ENCODE results near the gene CLDN34.
A peak's percentile ranks its signal among the peaks of the same experiment; 100 is the strongest.

Gene CLDN34

GRCh38 chrX:9983441-9983840 is 16.3 kb downstream of the CLDN34 start:
- DNase-seq: no peak

GRCh38 chrX:9983846-9984245 is 16.7 kb downstream of the CLDN34 start:
- no peak for DNase-seq

DNA sequence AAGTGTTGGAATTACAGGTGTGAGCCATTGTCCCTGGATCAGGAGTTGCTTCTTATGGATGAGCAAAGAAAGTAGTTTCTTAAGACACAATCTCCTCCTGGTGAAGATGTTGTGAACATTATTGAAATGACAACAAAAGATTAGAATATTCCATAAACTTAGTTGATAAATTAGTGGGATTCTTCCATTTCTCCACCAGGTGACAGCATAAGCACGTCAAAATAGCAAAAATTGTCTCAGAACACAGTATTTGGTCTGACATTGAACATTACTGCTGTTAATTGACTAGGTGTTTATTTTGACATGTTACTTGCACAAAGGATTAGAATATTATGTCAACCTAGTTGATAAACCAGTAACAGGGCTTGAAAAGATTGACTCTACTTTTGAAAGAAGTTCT is 21.6 kb downstream of the CLDN34 start:
- no peak for DNase-seq

DNA sequence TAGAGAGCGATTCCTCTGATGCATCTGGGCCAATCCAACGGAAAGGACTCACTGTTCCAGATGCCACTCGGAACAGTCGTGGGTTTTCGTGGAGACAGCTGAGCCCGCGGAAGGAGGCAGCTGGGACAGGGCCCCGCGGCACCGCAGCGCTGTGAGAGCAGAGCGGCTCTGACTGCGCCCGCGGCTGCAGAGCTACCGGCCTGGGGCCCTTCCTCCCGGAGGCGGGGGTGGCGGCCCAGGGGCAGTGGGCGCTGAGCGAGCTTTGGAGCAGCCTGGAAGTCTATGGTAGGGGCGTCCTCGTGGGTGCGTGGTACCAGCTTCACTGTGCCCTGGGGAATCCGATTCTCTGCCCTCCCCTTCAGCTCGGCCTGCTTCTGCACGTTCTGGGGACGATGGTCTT is 24.9 kb downstream of the CLDN34 start:
- no peak for DNase-seq

GRCh38 chrX:9992724-9993123 is 25.6 kb downstream of the CLDN34 start:
- DNase-seq: no peak

- peak; percentile 60 for DNase-seq
Measured at GRCh38 chrX:9995855-9996339, 28.7 kb downstream of the CLDN34 start.

DNA sequence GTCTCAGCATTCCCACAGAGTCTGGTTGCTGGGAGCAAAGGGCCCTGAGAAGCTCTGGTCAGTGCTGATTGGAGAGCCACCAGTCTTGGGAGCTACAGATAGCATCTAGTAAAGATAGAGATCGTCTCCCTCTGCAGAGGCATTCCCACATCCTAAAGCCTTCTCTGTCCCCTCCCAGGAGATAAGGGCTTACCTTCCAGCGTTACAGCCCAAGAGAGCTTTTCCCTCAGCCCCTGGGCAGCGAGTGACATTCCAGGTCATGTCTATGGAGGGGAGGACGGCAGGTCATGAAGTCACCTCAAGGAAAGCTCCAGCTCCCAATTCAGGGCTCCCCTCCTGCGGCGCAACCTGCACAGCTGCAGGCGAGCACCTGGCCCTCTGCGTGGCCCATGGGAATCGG is 29.9 kb downstream of the CLDN34 start:
- no peak for DNase-seq

DNA sequence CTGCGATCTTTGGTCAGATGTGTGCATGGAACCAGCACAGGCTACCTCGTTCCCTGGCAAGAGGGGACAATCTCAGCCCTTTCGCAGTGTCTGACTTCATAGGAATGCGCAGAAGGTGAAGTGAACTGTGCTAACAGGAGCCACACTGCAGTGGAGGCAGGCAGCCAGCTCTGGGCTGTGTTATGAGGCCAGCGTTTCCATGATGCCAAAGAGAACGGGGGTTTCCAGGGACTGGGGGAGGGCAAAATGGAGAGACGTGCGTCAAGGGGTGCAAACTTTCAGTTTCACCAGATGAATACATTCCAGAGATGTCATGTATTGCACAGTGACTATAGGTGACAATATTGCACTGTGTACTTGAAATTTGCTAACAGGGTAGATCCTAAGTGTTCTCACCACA is 30.4 kb downstream of the CLDN34 start:
- no peak for DNase-seq

DNA sequence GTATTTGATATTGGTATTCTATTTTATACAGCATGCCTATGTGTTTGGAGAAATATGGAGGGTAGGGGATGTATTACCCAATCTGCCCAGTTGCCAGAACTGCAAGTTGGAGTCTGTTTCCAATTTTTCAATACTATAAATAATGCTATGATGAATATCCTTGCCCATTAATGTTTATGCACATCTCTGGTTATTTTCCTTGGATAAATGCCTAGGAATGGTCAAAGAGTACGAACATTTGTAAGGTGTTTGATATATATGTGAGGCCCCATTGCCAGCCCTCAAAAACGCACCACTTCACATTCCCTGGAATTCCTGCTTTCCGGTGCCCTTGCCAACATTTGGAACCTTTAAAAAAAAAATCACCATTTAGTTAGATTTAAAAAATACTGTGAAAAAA is 34.3 kb downstream of the CLDN34 start:
- DNase-seq: no peak

- DNase-seq: no peak
Measured at GRCh38 chrX:10004832-10005475, 37.8 kb downstream of the CLDN34 start.

DNA sequence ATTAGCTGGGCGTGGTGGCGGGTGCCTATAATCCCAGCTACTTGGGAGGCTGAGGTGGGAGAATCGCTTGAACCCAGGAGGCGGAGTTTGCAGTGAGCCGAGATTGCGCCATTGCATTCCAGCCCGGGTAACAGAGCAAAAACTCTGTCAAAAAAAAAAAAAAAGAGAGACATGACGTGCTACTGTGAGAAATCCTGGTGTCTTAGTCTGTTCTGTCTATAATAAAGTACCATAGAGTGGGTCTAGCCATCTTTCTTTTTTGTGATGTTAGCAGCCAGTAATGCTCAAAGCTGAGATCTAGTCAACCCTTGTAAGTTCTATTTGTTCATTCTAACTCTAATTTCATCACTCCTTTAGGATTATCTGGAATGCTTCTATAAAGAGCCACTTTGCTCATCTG is 38.9 kb downstream of the CLDN34 start:
- DNase-seq: no peak

GRCh38 chrX:10006770-10007169 is 39.6 kb downstream of the CLDN34 start:
- no peak for DNase-seq

- DNase-seq: no peak
Measured at GRCh38 chrX:10007621-10008020, 40.5 kb downstream of the CLDN34 start.

DNA sequence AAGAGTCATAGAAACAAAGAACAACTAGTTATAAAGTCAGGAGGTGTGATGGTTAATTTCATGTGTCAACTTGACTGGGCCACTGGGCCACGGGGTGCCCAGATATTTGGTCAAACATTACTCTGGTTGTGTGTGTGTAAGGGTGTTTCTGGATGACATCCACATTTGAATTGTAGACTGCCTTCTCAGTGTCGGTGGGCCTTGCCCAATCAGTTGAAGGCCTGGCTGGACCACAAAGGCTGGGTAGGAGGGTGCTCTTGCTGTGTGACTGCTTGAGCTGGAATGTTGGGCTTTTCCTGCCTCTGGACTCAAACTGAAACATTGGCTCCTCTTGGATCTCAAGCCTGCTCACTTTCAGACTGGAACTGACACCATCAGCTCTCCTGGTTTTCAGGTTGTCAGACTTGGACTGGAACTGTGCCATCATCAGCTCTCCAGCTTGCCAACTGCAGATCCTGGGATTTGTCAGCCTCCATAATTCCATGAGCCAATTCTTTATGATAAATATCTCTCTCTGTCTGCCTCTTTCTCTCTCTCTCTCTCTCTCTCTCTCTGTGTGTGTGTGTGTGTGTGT is 41.4 kb downstream of the CLDN34 start:
- DNase-seq: no peak

DNA sequence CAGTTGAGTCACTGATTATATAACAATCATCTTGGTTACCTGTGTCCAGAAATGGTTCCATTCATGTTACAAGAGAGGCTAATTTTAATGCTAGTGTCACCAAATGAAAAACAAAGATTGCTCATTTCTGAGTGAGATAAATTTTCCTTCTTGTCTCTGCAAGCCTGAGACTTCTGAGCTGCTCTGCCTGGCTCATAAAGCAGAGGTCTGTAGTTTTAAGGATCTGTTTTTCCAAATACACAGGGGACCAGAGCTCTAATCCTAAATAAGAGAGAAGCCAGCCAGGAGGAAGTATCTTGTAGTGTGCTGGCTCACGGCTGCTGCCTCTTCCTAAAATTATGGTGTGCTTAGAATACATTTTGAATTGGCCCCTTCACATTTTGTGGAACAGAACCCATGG is 42.6 kb downstream of the CLDN34 start:
- no peak for DNase-seq

DNA sequence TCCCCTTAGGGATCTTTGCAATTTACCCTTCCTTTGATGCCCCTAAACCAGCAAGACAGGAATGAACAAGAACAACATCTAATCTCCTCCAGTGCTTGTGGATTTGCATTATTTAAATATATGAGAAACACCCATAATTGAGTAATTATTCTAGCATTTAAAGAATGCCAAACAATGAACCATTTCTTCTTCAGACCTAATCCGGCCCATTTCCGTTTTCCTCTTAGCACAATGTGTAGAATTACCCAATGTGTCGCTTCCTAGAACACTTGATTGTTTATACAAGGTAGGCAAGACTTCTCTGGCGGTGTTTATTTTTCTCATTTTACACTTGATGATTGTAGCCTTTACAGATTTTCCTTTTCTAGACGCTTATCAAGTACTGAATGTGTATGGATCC is 43.5 kb downstream of the CLDN34 start:
- DNase-seq: no peak

DNA sequence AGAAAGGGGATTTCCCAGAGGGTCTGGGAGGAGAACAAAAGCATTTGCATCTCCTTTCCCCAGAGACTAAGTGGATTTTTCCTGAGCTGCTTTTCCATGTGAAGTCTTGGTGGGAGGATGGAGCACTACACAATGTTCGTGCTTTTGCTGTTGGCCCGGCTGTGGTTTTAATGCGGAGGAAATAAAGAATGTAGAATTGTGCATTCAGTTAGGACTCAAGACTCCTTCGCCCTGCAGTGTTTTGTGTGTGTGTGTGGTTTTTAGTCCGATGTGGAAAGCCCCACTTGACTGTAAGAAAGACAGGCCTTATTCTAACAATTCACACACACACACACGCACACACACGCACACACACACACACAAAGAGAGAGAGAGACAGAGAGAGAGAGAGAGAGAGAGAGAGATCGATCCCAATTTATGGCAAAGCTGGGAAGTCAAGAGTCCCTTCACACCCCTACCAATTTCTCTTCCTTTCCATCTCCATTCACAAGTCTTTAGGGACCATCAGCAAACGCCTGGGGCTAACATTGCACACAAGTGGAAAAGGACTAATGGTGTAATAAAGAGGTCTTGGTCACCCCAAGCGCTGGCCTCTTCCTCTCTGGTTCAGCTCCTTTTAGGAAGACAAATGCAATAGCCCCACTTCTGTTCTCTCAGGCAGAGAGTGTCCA is 44.2 kb downstream of the CLDN34 start:
- DNase-seq: no peak

DNA sequence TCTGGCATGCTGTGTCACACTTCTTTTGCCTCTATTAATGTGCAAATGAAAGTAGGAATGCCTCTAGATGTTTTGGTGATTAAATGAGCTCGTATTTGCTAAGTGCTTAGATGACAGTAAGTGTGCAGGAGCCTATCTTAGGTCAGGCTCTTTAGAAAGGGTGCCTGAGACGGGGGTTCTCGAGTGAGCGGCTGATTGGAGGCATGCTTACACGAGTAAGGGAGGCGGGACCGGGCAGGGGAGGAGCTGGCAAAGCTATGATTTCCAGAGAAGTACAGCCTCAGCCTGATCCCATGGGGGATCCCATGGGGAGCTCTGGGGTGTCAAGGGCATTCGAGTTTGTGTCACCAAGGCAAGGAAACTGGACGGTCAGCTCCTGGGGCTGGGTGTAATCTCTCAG is 44.8 kb downstream of the CLDN34 start:
- DNase-seq: no peak

GRCh38 chrX:10014462-10015354 is 47.5 kb downstream of the CLDN34 start:
- peak; percentile 77 for DNase-seq

DNA sequence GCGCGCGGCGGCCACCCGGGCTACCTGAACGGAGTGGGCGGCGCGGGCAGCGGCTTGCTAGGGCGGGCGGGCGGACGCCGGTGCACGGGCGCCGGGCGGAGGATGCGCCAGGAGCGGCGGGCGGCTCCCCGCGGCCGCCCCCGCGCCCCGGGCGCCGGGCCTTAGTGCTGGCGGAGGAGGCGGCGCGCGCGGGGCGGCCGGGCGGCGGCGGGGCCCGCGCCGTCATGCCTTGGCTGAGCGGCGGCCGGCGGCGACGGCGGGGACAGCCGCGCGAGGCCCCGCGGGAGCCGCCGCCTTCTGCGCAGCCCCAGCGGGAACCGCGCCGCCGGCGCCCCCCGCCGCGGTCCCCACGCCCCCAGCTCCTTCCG is 48.2 kb downstream of the CLDN34 start:
- no peak for DNase-seq

- DNase-seq: peak; percentile 17
Measured at GRCh38 chrX:10015723-10016518, 48.8 kb downstream of the CLDN34 start.

GRCh38 chrX:10016519-10017132 is 49.5 kb downstream of the CLDN34 start:
- DNase-seq: no peak
